Measurements from ENCODE around the gene ST8SIA2. TPM values are rescaled to one million over a fixed set of nuclear protein-coding genes. Genes with fewer than 3 reads are reported as not detected.

ST8SIA2 gene
- total and polyA plus RNA-seq, 2 experiments from 2014 or later: not detected

DNA sequence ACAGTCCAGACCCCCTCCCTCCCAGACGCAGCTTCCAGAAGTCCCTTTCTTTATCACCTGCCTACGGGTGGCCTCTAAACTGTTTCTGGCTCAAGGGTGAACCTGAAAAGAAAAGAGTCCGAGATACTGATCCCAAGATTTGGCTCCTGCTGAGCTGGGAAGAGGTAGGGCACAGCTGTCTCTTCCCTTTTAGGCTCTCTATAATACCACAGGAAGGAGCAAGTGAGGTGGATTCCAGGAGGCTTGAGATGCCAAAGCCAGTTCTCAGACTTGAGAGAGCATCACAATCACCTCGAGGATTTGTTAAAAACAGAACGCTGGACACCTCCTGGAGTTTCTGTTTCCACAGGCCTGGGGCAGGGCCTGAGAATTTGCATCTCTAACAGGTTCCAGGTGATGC lies 12.3 kb downstream of the ST8SIA2 start:
- Histone ChIP-seq H3K4me3 (no peak overlapping the region), H3K9me2 (ENCODE audit: insufficient read depth) (no peaks in the 10 kb centered on the region), H3K79me2 (ENCODE audit: insufficient read depth) (no peaks in the 10 kb centered on the region), H3K4me2 (ENCODE audit: unreplicated experiment) (no peak overlapping the region), H3K27ac (no peak overlapping the region), H3K4me1 (ENCODE audit: insufficient read depth) (no peaks in the 10 kb centered on the region), H3K27me3 (replicated peaks; ENCODE audit: insufficient read depth) (peaks cover 3% of the 10 kb centered on the region; the same call in 1 of the 2 replicates), H3K9ac (no peak overlapping the region), H3K36me3 (ENCODE audit: low read depth) (no peaks in the 10 kb centered on the region), H2AFZ (no peak overlapping the region), H4K20me1 (ENCODE audit: insufficient read depth) (no peaks in the 10 kb centered on the region), H3F3A (ENCODE audit: insufficient read depth) (no peaks in the 10 kb centered on the region), H3K9me3 (ENCODE audit: low read depth) (no peaks in the 10 kb centered on the region)
- no peak for DNase-seq
- in situ Hi-C loops (cut with MboI): no loop called here
- no peak for TF ChIP-seq EZH2 (IDR thresholded peaks at IDR 0.05; ENCODE audit: insufficient read depth, poor library complexity, severe bottlenecking)
- no peak for TF ChIP-seq EZH2phosphoT487 (IDR thresholded peaks at IDR 0.05; ENCODE audit: insufficient read depth, low read depth)
- 58 to 65% methylated on average over 5 of the region's 5 CpGs for WGBS, 2 experiments (ENCODE audit: low coverage in 1 of 2, low lambda C conversion rate in 2 of 2, missing lambda C conversion rate in 2 of 2)

DNA sequence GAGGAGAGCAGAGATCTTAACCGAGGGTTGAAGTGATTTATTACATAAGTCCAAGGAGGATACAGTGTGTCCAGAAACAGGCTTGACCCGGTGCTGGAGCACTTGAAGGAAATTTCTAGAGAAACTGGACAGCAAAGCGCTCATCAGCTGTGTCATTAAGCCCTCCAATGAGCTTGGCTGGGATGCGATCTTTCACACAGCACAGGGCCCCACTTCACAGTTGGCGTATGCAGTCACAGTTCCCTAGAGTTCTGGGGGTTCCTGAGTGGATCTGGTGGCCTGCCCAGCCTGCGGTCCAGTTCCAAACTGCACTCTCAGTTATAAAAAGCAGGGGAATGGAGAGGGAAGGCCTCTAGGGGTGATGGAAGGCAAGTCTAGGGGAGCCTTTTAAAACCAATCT lies 13.6 kb downstream of the ST8SIA2 start:
- H3K4me1 ChIP-seq (ENCODE audit: insufficient read depth): no peaks in the 10 kb centered on the region
- H3K27me3 ChIP-seq (replicated peaks; ENCODE audit: insufficient read depth): peaks cover under 1% of the 10 kb centered on the region
- H2AFZ ChIP-seq: no peak overlapping the region
- no peak overlapping the region for H3K9ac ChIP-seq
- no peaks in the 10 kb centered on the region for H3K9me2 ChIP-seq (ENCODE audit: insufficient read depth)
- H3K4me3 ChIP-seq: no peak overlapping the region
- no peak for DNase-seq
- no peaks in the 10 kb centered on the region for H4K20me1 ChIP-seq (ENCODE audit: insufficient read depth)
- H3K27ac ChIP-seq: no peak overlapping the region
- H3K4me2 ChIP-seq (ENCODE audit: unreplicated experiment): no peak overlapping the region
- no peaks in the 10 kb centered on the region for H3K36me3 ChIP-seq (ENCODE audit: low read depth)
- 55 to 70% methylated on average over 6 of the region's 6 CpGs for WGBS, 2 experiments (ENCODE audit: low coverage in 1 of 2, low lambda C conversion rate in 2 of 2, missing lambda C conversion rate in 2 of 2)
- H3K79me2 ChIP-seq (ENCODE audit: insufficient read depth): no peaks in the 10 kb centered on the region
- H3K9me3 ChIP-seq (ENCODE audit: low read depth): no peaks in the 10 kb centered on the region
- in situ Hi-C loops (cut with MboI): no loop called here
- no peaks in the 10 kb centered on the region for H3F3A ChIP-seq (ENCODE audit: insufficient read depth)
- TF ChIP-seq EZH2 (IDR thresholded peaks at IDR 0.05; ENCODE audit: insufficient read depth, poor library complexity, severe bottlenecking): no peak
- no peak for TF ChIP-seq EZH2phosphoT487 (IDR thresholded peaks at IDR 0.05; ENCODE audit: insufficient read depth, low read depth)

DNA sequence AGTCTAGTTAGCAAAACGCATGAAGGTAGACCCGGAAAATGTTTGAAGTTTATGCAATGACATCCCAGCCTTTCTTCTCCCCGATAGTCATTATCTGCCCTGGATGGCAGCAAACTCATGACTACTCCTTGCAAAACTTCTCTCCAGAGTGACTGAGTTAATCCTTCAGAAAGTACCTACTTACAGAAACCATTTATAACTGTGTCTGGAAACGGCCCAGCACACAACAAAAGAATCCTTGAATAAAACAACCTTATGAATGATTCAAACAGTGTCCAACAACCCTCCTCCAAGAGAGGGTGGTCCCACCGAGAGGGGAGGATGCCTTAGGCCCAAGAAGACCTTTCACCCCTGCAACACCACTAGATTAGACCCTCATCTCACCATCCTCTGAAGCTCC lies 14.2 kb downstream of the ST8SIA2 start:
- no peaks in the 10 kb centered on the region for H3K9me3 ChIP-seq (ENCODE audit: low read depth)
- no peaks in the 10 kb centered on the region for H3K9me2 ChIP-seq (ENCODE audit: insufficient read depth)
- no peaks in the 10 kb centered on the region for H3K79me2 ChIP-seq (ENCODE audit: insufficient read depth)
- H3F3A ChIP-seq (ENCODE audit: insufficient read depth): no peaks in the 10 kb centered on the region
- no peak overlapping the region for H2AFZ ChIP-seq
- no peak overlapping the region for H3K9ac ChIP-seq
- no peak for DNase-seq
- H3K36me3 ChIP-seq (ENCODE audit: low read depth): no peaks in the 10 kb centered on the region
- H4K20me1 ChIP-seq (ENCODE audit: insufficient read depth): no peaks in the 10 kb centered on the region
- H3K27ac ChIP-seq: no peak overlapping the region
- H3K27me3 ChIP-seq (replicated peaks; ENCODE audit: insufficient read depth): no peaks in the 10 kb centered on the region; the same call in none of the 2 replicates
- WGBS, 2 experiments (ENCODE audit: low coverage in 1 of 2, low lambda C conversion rate in 2 of 2, missing lambda C conversion rate in 2 of 2): 33 to 34% methylated on average over 5 of the region's 5 CpGs
- in situ Hi-C loops (cut with MboI): no loop called here
- no peak overlapping the region for H3K4me3 ChIP-seq
- no peaks in the 10 kb centered on the region for H3K4me1 ChIP-seq (ENCODE audit: insufficient read depth)
- no peak for TF ChIP-seq EZH2 (IDR thresholded peaks at IDR 0.05; ENCODE audit: insufficient read depth, poor library complexity, severe bottlenecking)
- TF ChIP-seq EZH2phosphoT487 (IDR thresholded peaks at IDR 0.05; ENCODE audit: insufficient read depth, low read depth): no peak
- no peak overlapping the region for H3K4me2 ChIP-seq (ENCODE audit: unreplicated experiment)

DNA sequence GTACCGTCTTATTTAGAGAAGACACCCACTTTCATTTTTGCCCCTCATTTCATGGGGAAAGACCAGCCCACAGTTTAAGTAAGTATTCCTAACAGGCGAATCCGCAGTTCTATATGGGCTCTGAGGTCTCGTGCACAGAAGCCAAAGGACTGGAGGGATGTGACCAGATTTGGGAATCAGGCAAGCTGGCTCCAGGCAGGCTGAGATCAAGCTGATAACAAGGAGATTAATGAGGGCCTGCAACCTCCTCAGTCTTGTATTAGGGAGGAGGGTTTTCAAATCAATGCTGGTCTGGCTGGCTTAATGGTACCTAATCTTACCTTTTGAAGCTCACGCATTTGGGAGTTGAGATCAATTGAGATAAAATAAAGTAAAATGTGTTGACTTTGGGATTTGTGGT lies 15.3 kb downstream of the ST8SIA2 start:
- no peak overlapping the region for H2AFZ ChIP-seq
- no peaks in the 10 kb centered on the region for H3K9me2 ChIP-seq (ENCODE audit: insufficient read depth)
- in situ Hi-C loops (cut with MboI): no loop called here
- TF ChIP-seq EZH2 (IDR thresholded peaks at IDR 0.05; ENCODE audit: insufficient read depth, poor library complexity, severe bottlenecking) (no peak), EZH2phosphoT487 (IDR thresholded peaks at IDR 0.05; ENCODE audit: insufficient read depth, low read depth) (no peak)
- H3K4me2 ChIP-seq (ENCODE audit: unreplicated experiment): no peak overlapping the region
- no peak overlapping the region for H3K27ac ChIP-seq
- no peaks in the 10 kb centered on the region for H3F3A ChIP-seq (ENCODE audit: insufficient read depth)
- H3K79me2 ChIP-seq (ENCODE audit: insufficient read depth): no peaks in the 10 kb centered on the region
- H3K4me1 ChIP-seq (ENCODE audit: insufficient read depth): no peaks in the 10 kb centered on the region
- no peaks in the 10 kb centered on the region for H3K9me3 ChIP-seq (ENCODE audit: low read depth)
- no peaks in the 10 kb centered on the region for H3K36me3 ChIP-seq (ENCODE audit: low read depth)
- H3K4me3 ChIP-seq: no peak overlapping the region
- no peaks in the 10 kb centered on the region for H4K20me1 ChIP-seq (ENCODE audit: insufficient read depth)
- no peak overlapping the region for H3K9ac ChIP-seq
- 61 to 65% methylated on average over 5 of the region's 5 CpGs for WGBS, 2 experiments (ENCODE audit: low coverage in 1 of 2, low lambda C conversion rate in 2 of 2, missing lambda C conversion rate in 2 of 2)
- no peak for DNase-seq
- H3K27me3 ChIP-seq (replicated peaks; ENCODE audit: insufficient read depth): no peaks in the 10 kb centered on the region; the same call in none of the 2 replicates

DNA sequence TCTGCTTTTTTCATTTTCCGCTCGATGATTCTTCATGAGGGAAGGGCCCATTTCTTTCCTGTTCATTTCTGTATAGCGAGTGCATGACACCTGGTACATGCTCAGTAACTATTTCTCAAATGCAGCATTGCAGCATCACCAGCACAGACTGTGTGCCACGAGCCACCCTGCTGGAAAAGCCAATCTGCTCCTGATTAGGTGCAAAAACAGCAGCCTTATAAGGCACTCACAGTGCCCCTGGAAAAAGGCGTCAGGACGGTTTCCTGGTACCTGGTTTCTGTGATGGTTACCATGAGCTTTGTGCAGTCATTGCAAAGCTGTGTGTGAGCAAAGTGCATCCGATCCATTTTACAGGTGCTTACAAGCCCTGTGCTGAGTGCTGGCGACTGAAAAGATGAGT lies 15.8 kb downstream of the ST8SIA2 start:
- DNase-seq: no peak
- no peak for TF ChIP-seq EZH2phosphoT487 (IDR thresholded peaks at IDR 0.05; ENCODE audit: insufficient read depth, low read depth)
- TF ChIP-seq EZH2 (IDR thresholded peaks at IDR 0.05; ENCODE audit: insufficient read depth, poor library complexity, severe bottlenecking): no peak
- WGBS, 2 experiments (ENCODE audit: low coverage in 1 of 2, low lambda C conversion rate in 2 of 2, missing lambda C conversion rate in 2 of 2): 57 to 61% methylated on average over 8 of the region's 8 CpGs
- Histone ChIP-seq H3K4me3 (no peak overlapping the region), H4K20me1 (ENCODE audit: insufficient read depth) (no peaks in the 10 kb centered on the region), H3K4me1 (ENCODE audit: insufficient read depth) (no peaks in the 10 kb centered on the region), H3K9me2 (ENCODE audit: insufficient read depth) (no peaks in the 10 kb centered on the region), H3K4me2 (ENCODE audit: unreplicated experiment) (no peak overlapping the region), H3K36me3 (ENCODE audit: low read depth) (no peaks in the 10 kb centered on the region), H3K9me3 (ENCODE audit: low read depth) (no peaks in the 10 kb centered on the region), H3K27me3 (replicated peaks; ENCODE audit: insufficient read depth) (no peaks in the 10 kb centered on the region; the same call in none of the 2 replicates), H3F3A (ENCODE audit: insufficient read depth) (no peaks in the 10 kb centered on the region), H3K79me2 (ENCODE audit: insufficient read depth) (no peaks in the 10 kb centered on the region), H2AFZ (no peak overlapping the region), H3K9ac (no peak overlapping the region), H3K27ac (no peak overlapping the region)
- in situ Hi-C loops (cut with MboI): no loop called here
